Measurements from ENCODE around the gene FOXP4.

The FOXP4 gene

GRCh38 chr6:41522780-41523548 is 23.2 kb upstream of the FOXP4 start:
- DNase-seq, result no peak

- DNase-seq, result no peak
Observed at GRCh38 chr6:41523915-41524633, 22.1 kb upstream of the FOXP4 start.

GRCh38 chr6:41524634-41525011 is 21.6 kb upstream of the FOXP4 start:
- DNase-seq, result no peak

- no peak for DNase-seq
Observed at GRCh38 chr6:41527721-41528408, 18.3 kb upstream of the FOXP4 start.

- no peak for DNase-seq
Observed at GRCh38 chr6:41528409-41528963, 17.7 kb upstream of the FOXP4 start.

- no peak for DNase-seq
Observed at GRCh38 chr6:41529049-41529448, 17.1 kb upstream of the FOXP4 start.

GRCh38 chr6:41529970-41530369 is 16.2 kb upstream of the FOXP4 start:
- no peak for DNase-seq

- no peak for DNase-seq
Observed at GRCh38 chr6:41530476-41530875, 15.7 kb upstream of the FOXP4 start.

GRCh38 chr6:41531016-41531415 is 15.2 kb upstream of the FOXP4 start:
- no peak for DNase-seq

GRCh38 chr6:41531591-41532582 is 14.3 kb upstream of the FOXP4 start:
- DNase-seq, result no peak

GRCh38 chr6:41535766-41536165 is 10.4 kb upstream of the FOXP4 start:
- no peak for DNase-seq

GRCh38 chr6:41536795-41537758 is 9.1 kb upstream of the FOXP4 start:
- DNase-seq, result peak in 1 of 2 experiments; percentile 48

- DNase-seq, result no peak
Observed at GRCh38 chr6:41538556-41539182, 7.5 kb upstream of the FOXP4 start.

GRCh38 chr6:41539204-41539603 is 7.0 kb upstream of the FOXP4 start:
- DNase-seq, result no peak

GRCh38 chr6:41541364-41541763 is 4.8 kb upstream of the FOXP4 start:
- no peak for DNase-seq

- no peak for DNase-seq
Observed at GRCh38 chr6:41543087-41543486, 3.1 kb upstream of the FOXP4 start.

GRCh38 chr6:41545247-41545702 is 906 bp upstream of the FOXP4 start:
- DNase-seq, result no peak

GRCh38 chr6:41546475-41546865 is 289 bp downstream of the FOXP4 start:
- DNase-seq, result no peak

GRCh38 chr6:41546866-41547798 is 951 bp downstream of the FOXP4 start:
- DNase-seq, result no peak

GRCh38 chr6:41547799-41548097 is 1.6 kb downstream of the FOXP4 start:
- DNase-seq, result no peak

All from NCI-H187 (cell line).